AG10803 (cell line): ENCODE data around the gene C6.

Source experiments
- DNase-seq: peaks from one replicate; pipeline ENCODE4 v3.0.0; 2010; ENCODE audit warnings: low read depth
- H3K4me3 ChIP-seq: 2 replicates; pipeline ENCODE4 v1.5.1; 2011; ENCODE audit warnings: mild to moderate bottlenecking, low read length, control low read depth
- CTCF ChIP-seq: conservative IDR thresholded peaks from 2 replicates; pipeline ENCODE4 v1.5.1; 2011; ENCODE audit warnings: mild to moderate bottlenecking, low read length, control low read depth, inconsistent platforms

The C6 gene

GRCh38 chr5:41213340-41213739, at the start of gene C6:
TSS of gene C6 (minus strand) at chr5:41213532. CDS start at chr5:41203230, 10,302 bp downstream.
- TF ChIP-seq CTCF = no peak
- no peak for DNase-seq
- H3K4me3 ChIP-seq = no peak within 1 kb of the TSS

- no peak for TF ChIP-seq CTCF
- no peak overlapping the region for H3K4me3 ChIP-seq
- DNase-seq = no peak
Observed at GRCh38 chr5:41256400-41256799, 43.1 kb upstream of the C6 start.

- no peak overlapping the region for H3K4me3 ChIP-seq
- no peak for TF ChIP-seq CTCF
- DNase-seq = no peak
Observed at GRCh38 chr5:41253109-41253508, 39.8 kb upstream of the C6 start.

GRCh38 chr5:41252036-41252435, 38.7 kb upstream of the C6 start:
- no peak for DNase-seq
- no peak overlapping the region for H3K4me3 ChIP-seq
- no peak for TF ChIP-seq CTCF

GRCh38 chr5:41250351-41250987, 37.1 kb upstream of the C6 start:
- TF ChIP-seq CTCF = no peak
- no peak overlapping the region for H3K4me3 ChIP-seq
- DNase-seq = no peak

DNA sequence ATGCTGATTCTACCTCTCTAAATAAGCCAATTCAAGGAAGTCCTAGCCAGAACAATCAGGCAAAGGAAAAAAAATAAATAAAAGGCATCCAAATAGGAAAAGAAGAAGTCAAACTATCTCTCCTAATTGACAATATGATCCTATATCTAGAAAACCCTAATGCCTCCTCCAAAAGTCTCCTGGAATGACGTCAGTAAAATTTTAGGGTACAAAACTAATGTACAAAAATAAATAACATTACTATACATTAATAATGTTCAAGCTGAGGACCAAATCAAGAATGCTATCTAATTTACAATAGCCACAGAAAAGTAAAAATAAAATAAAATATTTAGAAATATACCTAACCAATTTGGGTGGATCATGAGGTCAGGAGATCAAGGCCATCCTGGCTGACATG, 33.8 kb upstream of the C6 start:
- DNase-seq = no peak
- no peak for TF ChIP-seq CTCF
- no peak overlapping the region for H3K4me3 ChIP-seq

DNA sequence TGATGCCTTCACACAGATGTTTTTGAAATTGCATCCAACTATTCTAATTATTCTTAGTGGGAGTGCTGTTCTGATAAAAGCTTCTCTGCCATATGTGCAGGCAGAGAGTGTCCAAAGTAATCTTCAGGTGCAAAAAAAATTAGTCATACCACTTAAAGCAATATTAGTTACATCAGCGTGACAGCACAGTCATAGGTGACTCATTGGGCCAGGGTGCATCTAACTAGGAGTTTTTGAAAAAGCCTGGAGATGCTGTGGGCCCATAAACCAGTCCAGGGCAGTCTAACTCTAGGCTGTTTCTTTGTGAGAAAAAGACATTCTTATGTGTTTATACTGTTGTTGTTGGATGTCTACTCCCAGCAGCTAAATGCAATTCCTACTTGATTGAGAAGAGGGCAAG, 33.0 kb upstream of the C6 start:
- peak; percentile 3 for DNase-seq
- H3K4me3 ChIP-seq = no peak overlapping the region
- no peak for TF ChIP-seq CTCF
